ENCODE measurements around the gene DSTN.

DNA sequence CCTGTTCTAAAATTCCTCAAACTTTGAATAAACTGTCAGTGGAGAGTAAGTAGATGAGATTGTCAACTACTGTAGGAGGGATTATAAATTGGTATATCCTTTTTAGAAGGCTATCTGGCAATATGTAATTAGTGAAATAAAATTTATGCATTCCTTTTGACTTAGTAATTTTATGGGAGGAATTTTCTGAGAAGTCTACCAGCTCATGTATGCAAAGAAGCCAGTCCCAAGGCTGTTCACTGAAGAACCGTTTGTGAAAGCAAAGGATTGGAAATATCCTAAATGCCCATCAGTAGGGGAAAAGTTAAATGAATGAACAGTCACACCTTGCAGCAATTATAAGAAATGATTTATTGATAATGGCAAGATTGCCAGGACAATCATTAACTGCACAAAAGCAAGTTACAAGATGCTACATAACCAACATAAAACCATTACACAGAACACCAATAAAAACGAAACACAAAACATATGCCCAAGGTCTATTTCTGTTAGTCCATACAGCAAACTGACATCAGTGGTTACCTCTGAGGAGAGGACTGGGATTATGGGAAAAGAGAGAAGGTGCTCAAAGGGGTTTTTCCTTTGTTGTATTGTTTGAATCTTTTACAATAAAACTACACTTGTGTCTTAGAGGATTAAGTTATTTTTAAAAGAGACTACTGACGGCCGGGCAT is 4.6 kb upstream of the DSTN start:
- TF ChIP-seq, protein P1, sequence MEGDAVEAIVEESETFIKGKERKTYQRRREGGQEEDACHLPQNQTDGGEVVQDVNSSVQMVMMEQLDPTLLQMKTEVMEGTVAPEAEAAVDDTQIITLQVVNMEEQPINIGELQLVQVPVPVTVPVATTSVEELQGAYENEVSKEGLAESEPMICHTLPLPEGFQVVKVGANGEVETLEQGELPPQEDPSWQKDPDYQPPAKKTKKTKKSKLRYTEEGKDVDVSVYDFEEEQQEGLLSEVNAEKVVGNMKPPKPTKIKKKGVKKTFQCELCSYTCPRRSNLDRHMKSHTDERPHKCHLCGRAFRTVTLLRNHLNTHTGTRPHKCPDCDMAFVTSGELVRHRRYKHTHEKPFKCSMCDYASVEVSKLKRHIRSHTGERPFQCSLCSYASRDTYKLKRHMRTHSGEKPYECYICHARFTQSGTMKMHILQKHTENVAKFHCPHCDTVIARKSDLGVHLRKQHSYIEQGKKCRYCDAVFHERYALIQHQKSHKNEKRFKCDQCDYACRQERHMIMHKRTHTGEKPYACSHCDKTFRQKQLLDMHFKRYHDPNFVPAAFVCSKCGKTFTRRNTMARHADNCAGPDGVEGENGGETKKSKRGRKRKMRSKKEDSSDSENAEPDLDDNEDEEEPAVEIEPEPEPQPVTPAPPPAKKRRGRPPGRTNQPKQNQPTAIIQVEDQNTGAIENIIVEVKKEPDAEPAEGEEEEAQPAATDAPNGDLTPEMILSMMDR (conservative IDR thresholded peaks at IDR 0.05; ENCODE audit: low read length), result no peak
- no peak for TF ChIP-seq EZH2phosphoT487 (IDR thresholded peaks at IDR 0.05; ENCODE audit: borderline replicate concordance, low read depth, low read length)

Data from OCI-LY7 (cell line).